T-helper 2 cell (primary cell): ENCODE data around the gene PKN2.
"Not testable (repeated sequence)": the region's sequence is repeated elsewhere in the genome, so short reads cannot be mapped to it uniquely, and the experiment has no call there.

Experiments
- DNase-seq, 5 experiments: peaks; one replicate each; pipeline versions ENCODE4 v3.0.0 to v3.0.0-alpha.2; 2012 to 2022

Gene PKN2

GRCh38 chr1:88680471-88680870, 3.6 kb upstream of the PKN2 start:
- no peak for DNase-seq

DNA sequence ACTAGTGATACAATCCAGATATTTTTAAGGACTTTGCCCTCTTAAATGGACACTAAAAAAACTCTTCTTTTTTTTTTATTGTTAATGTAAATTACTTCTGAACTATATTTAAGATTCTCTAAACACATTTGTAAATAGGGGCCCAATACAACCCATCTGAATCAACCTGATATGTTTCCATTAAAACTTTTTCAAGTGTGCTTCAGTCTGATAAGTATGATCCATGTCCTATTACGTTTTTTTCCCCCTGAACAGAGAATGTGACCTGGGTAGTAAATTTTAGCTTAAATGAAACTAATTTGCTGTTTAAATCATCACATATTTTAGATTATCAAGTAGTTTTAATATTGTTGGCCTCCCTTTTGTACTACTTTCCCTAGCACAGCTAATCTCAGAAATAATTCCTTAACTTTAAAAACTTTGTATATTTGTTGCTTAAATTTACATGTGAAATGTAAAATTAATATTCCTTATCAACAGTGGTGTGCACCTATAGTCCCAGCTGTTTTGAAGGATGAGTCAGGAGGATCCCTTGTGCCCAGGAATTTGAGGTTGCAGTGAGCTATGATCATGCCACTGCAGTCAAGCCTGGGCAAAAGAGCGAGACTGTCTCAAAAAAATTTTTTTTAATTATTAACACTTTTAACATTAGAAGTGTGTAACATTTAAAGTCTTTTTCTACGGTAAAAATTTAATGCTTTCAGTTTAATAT, 3.0 kb upstream of the PKN2 start:
- DNase-seq: no peak

DNA sequence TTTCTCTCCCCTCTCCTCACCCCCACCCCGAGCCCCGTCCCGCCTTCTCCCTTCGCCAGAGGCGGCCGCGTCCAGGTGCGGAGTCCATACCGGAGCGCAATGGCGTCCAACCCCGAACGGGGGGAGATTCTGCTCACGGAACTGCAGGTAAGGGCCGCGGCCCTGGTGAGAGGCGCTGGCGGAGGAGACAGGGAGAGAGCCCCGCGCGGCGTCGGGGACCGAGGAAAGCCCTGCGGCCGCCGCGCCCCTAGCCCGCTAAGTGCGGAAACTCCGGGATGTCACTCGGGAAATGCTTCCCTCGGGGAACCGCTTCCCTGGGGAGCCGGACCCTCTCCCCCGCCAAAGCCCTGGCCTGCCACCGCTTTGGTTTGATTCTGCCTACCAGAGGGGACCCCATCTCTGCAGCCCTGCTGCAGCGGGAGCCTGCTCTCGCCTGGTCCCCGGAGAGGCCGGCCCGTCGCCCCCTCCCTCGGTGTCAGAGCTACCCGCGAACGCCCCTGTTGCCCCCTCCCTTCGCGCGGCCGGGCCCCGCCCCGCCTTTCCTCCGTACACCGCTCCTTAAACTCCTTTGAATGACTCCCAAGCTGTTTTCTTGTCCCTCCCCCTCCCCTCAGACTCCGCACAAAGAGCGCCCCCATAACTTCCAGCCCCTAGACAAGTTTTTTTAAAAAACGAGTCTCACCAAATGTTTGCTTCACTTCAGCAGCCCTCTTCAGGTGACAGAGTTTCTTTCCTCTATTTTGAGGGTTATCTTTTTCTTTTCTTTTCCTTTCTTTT, 597 bp downstream of the PKN2 start:
- peak; percentile 31 to 81 (median 44) for DNase-seq

DNA sequence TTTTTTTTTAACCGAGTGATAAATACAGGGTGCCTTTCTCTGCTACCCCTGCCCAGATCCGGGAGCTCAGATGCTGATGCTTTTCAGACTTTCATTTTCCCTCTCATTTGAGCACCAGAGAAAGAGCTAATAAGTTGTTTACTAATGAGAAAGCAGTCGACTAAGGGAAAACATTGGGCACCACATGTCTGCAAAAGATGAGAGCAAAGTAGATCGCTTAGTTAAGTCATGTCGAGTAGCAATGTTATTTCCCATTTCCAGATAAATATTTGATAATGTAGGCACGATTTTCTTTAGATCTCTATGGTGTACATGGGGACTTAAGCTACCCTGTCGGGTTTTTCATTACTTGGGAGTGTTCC, 1.2 kb downstream of the PKN2 start:
- DNase-seq: peak in 1 of 5 experiments; percentile 44

DNA sequence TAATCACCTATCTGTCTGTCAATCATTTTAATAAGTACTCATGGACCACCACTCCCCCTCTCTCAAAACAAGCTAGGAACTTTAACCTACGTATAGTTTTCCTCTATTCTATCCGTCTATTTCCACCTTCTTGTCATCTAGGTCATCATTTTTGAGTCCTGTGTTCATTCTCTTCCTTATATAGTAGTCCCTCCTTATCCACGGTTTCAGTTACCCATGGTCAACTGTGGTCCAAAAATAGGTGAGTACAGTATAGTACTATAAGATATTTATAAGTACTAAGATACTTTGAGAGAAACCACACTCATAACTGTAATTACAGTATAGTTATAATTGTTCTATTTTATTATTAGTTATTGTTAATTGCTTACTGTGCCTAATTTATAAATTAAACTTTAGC, 7.5 kb downstream of the PKN2 start:
- no peak for DNase-seq

- peak in 1 of 5 experiments; percentile 36 for DNase-seq
Observed at GRCh38 chr1:88695781-88696180, 11.7 kb downstream of the PKN2 start.

DNA sequence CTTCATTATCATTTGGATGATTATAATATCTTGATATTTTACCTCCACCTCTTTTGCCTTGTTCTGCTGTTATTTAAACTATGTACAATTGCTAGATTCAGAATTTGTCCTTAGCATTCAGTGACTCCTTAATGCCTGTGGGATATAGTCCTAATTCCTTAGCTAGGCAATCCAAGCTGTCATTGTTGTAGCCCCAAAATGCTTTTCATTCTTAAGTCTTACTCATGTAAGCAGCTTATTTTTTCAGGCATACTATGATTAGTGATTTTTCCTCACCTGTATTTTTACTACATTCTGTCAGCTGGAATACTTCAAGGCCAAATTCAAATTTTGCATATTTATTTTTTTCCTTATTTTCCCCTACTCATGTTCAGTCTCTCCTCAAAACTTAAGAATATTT, 13.4 kb downstream of the PKN2 start:
- DNase-seq: no peak

DNA sequence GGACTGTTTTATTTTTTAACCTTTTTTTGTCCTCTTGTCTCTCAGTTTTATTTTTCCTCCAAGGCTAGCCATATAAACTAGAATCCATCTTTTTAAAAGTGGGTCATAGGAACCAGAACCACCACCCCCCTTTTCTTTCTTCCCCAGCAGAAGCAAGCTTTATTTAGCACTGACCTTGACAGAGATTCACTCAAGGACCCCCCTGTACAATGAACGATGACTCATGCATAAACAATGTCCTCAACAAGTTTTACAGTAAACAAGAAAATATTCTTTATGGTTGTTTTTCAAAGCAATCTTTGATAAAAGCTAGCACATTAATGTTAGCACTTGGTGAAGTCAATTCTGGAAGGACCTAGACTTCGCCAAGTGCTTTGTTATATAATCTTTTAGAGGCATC, 14.1 kb downstream of the PKN2 start:
- no peak for DNase-seq

DNA sequence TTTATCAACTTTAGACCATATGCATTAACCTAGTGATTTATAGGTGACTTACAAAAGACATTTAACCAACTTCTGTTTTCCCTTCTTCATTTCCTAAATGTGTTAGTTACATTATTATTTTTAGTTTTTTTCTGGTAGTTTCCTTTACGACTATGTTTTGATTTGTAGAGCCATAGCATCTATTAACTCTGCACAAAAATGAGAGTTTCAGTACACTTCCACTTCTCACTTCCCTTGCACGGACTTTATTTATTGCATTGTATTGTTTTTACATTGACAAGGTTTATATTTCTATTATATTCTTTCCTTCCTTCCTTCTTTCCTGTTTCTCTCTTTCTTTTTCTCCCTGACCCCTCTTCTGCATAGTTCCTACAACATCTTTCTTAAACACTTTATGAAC, 14.7 kb downstream of the PKN2 start:
- DNase-seq: no peak

DNA sequence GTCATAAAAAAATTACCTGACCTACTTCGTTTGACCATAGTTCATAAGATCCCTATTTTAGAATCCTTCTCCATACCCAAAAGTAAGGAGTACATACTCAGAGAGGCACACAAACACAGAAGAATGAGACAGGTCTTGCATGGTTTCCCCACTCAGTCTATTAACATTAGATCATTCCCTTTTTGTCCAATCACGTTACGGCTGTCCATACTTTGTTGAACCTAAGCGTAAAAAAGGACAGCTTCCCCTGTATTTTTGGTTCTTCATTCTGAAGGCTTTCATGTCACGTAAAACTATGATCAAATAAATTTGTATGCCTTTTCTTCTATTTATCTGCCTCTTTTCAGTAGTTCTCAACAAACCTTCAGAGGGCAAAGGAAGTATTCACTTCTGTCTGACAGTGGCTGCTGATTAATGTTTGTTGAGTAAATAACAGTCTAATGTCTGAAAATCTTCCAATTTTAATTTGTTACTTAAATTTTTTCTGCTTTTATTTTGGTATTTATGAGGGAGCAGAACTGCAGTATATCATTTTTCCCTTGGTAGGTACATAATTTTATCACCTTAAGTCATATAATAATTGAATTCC, 16.4 kb downstream of the PKN2 start:
- no peak for DNase-seq

- DNase-seq: no peak
Observed at GRCh38 chr1:88701275-88701674, 17.2 kb downstream of the PKN2 start.

- not testable (repeated sequence) for DNase-seq
Observed at GRCh38 chr1:88701793-88702192, 17.7 kb downstream of the PKN2 start.

DNA sequence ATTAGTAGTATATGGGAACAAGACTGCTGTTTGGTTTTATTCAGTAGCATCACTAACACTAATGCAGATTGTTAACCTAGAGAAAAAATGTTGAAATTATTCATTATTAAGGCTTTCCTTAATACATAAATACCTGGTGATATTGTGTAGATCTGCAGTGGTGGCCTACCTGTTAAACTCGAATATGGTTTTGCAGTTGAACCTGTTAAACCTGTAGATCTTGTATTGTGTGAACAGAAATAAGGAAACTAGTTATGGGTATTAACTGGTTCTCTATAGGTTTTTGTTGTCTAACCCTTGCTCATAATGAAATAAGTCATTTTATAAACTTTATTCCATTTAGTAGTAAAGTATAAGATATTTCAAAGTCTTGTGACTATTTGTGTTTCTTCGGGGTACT, 23.9 kb downstream of the PKN2 start:
- DNase-seq: no peak

DNA sequence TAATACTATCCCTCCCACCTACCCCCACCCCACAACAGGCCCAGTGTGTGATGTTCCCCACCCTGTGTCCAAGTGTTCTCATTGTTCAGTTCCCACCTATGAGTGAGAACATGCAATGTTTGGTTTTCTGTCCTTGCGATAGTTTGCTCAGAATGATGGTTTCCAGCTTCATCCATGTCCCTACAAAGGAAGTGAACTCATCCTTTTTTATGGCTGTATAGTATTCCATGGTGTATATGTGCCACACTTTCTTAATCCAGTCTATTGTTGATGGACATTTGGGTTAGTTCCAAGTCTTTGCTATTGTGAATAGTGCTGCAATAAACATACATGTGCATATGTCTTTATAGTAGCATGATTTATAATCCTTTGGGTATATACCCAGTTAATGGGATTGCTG, 28.8 kb downstream of the PKN2 start:
- DNase-seq: not testable (repeated sequence)

DNA sequence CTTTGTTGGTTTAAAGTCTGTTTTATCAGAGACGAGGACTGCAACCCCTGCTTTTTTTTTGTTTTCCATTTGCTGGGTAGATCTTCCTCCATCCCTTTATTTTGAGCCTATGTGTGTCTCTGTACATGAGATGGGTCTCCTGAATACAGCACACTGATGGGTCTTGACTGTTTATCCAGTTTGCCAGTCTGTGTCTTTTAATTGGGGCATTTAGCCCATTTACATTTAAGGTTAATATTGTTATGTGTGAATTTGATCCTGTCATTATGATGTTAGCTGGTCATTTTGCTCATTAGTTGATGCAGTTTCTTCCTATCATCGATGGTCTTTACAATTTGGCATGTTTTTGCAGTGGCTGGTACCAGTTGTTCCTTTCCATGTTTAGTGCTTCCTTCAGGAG, 32.5 kb downstream of the PKN2 start:
- not testable (repeated sequence) for DNase-seq

DNA sequence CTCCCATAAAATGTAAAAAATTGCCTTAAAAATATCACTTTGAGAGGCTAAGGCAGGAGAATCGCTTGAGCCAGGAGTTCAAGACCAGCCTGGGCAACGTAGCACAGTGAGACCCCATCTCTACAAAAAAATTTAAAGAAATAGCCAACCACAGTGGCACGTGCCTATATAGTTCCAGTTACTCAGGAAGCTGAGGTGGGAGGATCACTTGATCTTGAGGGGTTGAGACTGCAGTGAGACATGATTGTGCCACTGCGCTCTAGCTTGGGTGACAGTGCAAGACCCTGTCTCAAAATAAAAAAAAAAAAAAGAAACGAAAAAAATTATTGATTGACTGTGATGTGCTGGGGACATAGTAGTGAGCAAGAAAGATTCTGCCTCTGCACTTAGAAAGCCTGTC, 38.4 kb downstream of the PKN2 start:
- no peak for DNase-seq

- no peak for DNase-seq
Observed at GRCh38 chr1:88726697-88727096, 42.6 kb downstream of the PKN2 start.

DNA sequence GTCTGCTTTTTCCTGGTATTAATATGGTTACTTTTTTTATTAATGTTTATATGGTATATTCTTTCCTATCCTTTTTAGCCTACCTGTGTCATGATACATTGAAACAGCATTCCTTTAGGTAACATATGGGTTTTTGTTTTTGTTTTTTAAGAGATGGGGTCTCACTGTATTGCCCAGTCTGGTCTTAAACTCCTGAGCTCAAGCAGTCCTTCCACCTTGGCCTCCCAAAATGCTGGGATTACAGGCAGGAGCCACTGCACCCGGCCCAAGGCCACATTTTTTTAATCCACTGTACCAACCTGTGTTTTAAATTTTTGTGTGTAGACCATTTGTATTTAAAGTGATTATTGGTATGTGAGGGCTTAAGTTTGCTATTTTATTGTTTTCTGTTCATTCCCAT, 43.1 kb downstream of the PKN2 start:
- no peak for DNase-seq

DNA sequence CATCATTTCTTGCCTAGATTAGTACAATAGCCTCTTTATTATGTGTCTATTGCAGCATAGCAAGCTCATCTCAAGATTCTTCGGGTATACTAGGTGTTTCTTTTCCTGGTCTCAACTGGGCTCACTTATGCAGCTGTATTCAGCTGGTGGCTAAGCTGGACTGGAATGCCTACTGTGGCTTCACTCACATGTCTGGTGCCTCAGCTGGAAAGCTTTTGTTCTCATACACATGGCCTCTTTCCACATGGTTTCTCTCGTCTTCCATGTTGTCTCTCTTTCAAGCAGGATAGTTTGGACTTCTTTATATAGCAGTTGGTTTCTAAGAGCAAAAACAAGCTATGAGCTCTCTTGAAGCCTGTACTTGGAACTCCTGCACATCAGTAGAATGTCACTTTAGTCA, 45.2 kb downstream of the PKN2 start:
- DNase-seq: no peak

DNA sequence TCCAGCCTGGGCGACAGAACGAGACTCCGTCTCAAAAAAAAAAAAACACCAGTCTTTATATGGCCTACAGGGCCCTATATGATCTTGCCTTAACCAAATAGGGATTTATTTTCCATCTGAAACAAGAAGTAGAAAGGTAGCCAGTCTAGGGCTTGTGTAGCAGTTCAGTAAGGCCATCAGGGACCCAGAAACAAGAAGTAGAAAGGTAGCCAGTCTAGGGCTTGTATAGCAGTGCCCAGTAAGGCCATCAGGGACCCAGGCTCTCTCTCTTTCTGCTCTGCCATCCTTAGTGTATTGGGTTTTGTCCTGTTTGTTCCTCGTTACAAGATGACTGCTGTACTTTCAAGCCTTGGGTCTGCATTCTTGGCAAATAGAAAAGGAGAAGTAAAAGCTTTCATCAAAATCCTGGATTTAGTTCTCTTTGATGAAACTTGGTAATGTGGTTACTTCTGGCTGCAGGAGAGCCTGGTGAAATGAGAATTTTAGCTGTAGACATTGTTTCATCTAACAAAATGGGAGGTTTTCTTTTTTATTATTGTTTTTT, 46.1 kb downstream of the PKN2 start:
- DNase-seq: no peak

GRCh38 chr1:88730995-88731394, 46.9 kb downstream of the PKN2 start:
- no peak for DNase-seq

- no peak for DNase-seq
Observed at GRCh38 chr1:88731475-88732269, 47.6 kb downstream of the PKN2 start.

DNA sequence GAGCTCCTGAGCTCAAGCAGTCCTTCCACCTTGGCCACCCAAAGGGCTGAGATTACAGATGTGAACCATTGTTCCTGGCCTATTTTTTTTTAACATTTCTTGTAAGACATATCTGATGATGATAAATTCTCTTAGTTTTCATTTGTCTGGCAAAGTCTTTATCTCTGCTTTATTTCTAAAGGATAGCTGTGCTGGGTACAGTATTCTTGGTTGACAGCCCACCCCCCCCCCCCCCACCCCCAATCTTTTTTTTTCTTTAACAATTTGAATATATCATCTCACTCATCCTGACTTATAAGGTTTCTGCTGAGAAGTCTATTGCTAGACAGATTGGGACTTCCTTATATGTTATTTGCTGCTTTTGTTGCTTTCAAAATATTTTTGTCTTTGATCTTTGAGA, 51.3 kb downstream of the PKN2 start:
- DNase-seq: no peak
